ENCODE measurements around the gene TTC39C.
"Not testable (repeated sequence)": the region's sequence is repeated elsewhere in the genome, so short reads cannot be mapped to it uniquely, and the experiment has no call there.

The TTC39C gene

GRCh38 chr18:24018299-24018886, 3.8 kb downstream of the TTC39C start:
- no peak for DNase-seq

GRCh38 chr18:24019641-24020331, 5.2 kb downstream of the TTC39C start:
- DNase-seq = peak; percentile 10 to 51 (median 33)

GRCh38 chr18:24021505-24021904, 7.0 kb downstream of the TTC39C start:
- DNase-seq = no peak

GRCh38 chr18:24022161-24022560, 7.6 kb downstream of the TTC39C start:
- DNase-seq = no peak

- peak in 2 of 3 donors; percentile 8 to 44 for DNase-seq
These were observed 8.7 kb downstream of the TTC39C start for GRCh38 chr18:24023185-24023814.

- no peak for DNase-seq
These were observed 9.9 kb downstream of the TTC39C start for GRCh38 chr18:24024425-24024824.

GRCh38 chr18:24026457-24026856, 11.9 kb downstream of the TTC39C start:
- no peak for DNase-seq

- peak; percentile 79 to 91 (median 90) for DNase-seq
These were observed 12.7 kb downstream of the TTC39C start for GRCh38 chr18:24027156-24027827.

- not testable (repeated sequence) for DNase-seq
These were observed 14.4 kb downstream of the TTC39C start for GRCh38 chr18:24028946-24029345.

- no peak for DNase-seq
These were observed 16.8 kb downstream of the TTC39C start for GRCh38 chr18:24031318-24031717.

GRCh38 chr18:24031916-24032315, 17.4 kb downstream of the TTC39C start:
- DNase-seq = no peak

GRCh38 chr18:24033641-24034412, 19.3 kb downstream of the TTC39C start:
- DNase-seq = peak in 1 of 3 donors; percentile 39

GRCh38 chr18:24035316-24035715, 20.8 kb downstream of the TTC39C start:
- no peak for DNase-seq

- DNase-seq = peak; percentile 59 to 93 (median 68)
These were observed 25.1 kb downstream of the TTC39C start for GRCh38 chr18:24039671-24040070.

GRCh38 chr18:24041691-24042090, 27.1 kb downstream of the TTC39C start:
- DNase-seq = peak in 2 of 3 donors; percentile 20 to 24

GRCh38 chr18:24043403-24043802, 28.8 kb downstream of the TTC39C start:
- peak in 1 of 3 donors; percentile 13 for DNase-seq

GRCh38 chr18:24048261-24048660, 33.7 kb downstream of the TTC39C start:
- no peak for DNase-seq

GRCh38 chr18:24049142-24049541, 34.6 kb downstream of the TTC39C start:
- DNase-seq = no peak

- DNase-seq = no peak
These were observed 36.7 kb downstream of the TTC39C start for GRCh38 chr18:24051031-24051947.

- no peak for DNase-seq
These were observed 37.5 kb downstream of the TTC39C start for GRCh38 chr18:24052053-24052452.

GRCh38 chr18:24053211-24053610, 38.7 kb downstream of the TTC39C start:
- no peak for DNase-seq

- DNase-seq = no peak
These were observed 39.6 kb downstream of the TTC39C start for GRCh38 chr18:24054130-24054529.
